HG02981 (cell line): ENCODE data around the gene BCAP31.

Experiments used
- ATAC-seq: cut with Tn5 transposase; IDR thresholded peaks from one replicate; pipeline ENCODE4 v1.9.1; 2021; ENCODE audit warnings: mild to moderate bottlenecking, moderate library complexity; ENCODE audit not compliant: unreplicated experiment

Gene BCAP31

GRCh38 chrX:153724252-153725038 is at the start of gene BCAP31, which contains the start of gene ABCD1:
TSS of gene BCAP31 (minus strand) at chrX:153724387. CDS start at chrX:153723244, 1,143 bp downstream.
TSS of gene ABCD1 (plus strand) at chrX:153724856. CDS start at chrX:153725267, 411 bp downstream.
- peak; percentile 49 for ATAC-seq

DNA sequence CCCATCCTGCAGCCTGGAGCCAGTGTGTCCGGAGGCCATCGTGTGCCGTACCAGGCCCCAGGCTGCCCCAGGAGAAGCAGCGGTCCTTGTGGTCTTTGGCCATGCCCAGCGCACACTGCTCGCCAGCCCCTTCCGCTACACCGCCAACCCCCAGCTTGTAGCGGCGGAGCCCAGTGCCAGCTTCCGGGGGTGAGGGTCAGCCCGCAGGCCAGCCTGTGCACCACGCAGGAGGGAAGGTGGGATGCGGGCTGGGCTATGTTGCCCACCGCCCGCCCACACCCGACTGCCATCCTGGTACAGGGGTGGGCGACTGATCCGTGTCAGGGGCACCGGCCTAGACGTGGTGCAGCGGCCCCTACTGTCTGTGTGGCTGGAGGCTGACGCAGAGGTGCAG is 49.0 kb upstream of the BCAP31 start:
- ATAC-seq = no peak

- ATAC-seq = no peak
These were observed 48.4 kb upstream of the BCAP31 start for GRCh38 chrX:153772316-153773217.

DNA sequence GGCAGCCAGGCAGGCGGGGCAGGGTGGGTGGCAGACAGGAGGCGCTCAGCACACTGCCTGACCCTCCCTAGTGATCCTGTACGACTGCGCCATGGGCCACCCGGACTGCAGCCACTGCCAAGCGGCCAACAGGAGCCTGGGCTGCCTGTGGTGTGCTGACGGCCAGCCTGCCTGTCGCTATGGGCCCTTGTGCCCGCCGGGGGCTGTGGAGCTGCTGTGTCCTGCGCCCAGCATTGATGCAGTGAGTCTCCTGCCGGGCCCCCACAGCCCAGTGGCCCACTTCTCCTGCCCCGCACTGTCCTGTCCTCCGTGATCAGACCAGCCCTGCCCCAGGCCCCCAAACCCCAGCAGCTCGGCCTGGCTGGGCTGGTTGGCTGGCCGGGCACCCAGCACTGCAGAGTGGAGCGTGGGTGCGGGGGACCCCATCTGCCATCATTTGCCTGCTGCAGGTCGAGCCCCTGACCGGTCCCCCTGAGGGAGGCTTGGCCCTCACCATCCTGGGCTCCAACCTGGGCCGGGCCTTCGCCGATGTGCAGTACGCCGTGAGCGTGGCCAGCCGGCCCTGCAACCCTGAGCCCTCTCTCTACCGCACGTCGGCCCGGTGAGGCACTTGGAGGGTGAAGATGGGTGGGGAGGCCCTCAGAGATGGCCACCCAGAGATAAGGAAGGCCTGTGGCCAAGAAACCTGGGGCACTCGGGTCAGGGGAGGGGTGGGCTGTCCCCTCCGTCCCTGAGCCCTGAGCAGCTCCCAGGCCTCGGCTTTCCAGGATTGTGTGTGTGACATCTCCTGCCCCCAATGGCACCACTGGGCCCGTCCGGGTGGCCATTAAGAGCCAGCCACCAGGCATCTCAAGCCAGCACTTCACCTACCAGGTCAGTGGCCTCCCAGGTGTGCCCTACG is 47.5 kb upstream of the BCAP31 start:
- no peak for ATAC-seq

GRCh38 chrX:153770601-153771414 is 46.6 kb upstream of the BCAP31 start:
- ATAC-seq = no peak

DNA sequence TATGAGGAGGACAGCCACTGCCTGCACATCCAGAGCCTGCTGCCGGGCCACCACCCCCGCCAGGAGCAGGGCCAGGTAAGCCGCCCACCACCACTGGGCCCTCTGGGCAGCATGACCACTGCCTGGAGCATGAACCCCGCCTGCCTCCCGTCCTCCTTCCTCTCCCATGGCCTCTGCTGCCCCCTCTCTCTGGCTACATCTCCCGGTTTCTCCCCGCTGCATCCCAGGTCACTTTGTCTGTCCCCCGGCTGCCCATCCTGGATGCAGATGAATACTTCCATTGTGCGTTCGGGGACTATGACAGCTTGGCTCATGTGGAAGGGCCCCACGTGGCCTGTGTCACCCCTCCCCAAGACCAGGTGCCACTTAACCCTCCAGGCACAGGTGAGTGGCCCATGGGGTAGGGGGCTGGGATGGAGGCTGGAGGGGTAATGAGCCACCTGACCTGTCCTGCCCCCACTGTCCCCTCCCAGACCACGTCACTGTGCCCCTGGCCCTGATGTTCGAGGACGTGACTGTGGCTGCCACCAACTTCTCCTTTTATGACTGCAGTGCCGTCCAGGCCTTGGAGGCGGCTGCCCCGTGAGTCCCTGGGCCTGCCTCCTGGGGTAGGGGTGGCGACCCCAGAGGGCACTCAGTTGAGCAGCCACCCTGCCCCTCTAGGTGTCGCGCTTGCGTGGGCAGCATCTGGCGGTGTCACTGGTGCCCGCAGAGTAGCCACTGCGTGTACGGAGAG is 45.8 kb upstream of the BCAP31 start:
- no peak for ATAC-seq

GRCh38 chrX:153769158-153769864 is 45.1 kb upstream of the BCAP31 start:
- no peak for ATAC-seq

DNA sequence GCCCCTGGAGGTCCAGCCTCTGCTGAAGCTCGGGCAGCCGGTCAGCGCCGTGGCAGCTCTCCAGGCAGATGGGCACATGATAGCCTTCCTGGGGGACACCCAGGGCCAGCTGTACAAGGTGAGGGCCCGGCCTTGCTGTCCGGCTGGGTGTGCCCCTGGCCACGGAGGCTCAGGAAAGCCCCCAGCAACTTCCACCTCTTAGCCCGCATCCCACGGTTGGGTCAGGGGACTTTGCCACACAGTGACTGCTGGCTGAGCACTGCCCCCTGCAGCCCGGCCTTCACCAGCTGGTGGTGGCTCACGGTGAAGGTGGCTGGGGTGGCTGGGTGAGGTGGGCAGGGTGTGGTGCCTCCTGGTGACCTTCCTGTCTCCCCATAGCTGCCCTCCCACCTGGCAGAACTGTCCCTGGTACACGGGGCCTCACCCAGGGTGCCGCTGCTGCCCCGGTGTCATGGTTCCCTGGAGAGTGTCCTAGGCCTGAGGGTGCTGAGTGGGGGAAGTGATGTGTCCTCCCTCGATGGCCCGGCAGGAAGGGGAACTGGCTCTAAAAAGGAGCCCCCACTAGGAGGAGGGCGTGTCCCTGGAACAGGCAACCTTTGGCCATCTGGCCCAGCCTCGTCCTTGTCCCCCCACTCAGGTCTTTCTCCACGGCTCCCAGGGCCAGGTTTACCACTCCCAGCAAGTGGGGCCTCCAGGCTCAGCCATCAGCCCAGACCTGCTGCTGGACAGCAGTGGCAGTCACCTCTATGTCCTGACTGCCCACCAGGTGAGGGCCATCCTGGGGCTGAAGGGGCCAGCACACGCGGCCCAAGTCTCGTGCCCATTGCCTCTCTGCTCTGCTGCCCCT is 44.3 kb upstream of the BCAP31 start:
- ATAC-seq = no peak

- no peak for ATAC-seq
These were observed 43.5 kb upstream of the BCAP31 start for GRCh38 chrX:153767674-153768055.

DNA sequence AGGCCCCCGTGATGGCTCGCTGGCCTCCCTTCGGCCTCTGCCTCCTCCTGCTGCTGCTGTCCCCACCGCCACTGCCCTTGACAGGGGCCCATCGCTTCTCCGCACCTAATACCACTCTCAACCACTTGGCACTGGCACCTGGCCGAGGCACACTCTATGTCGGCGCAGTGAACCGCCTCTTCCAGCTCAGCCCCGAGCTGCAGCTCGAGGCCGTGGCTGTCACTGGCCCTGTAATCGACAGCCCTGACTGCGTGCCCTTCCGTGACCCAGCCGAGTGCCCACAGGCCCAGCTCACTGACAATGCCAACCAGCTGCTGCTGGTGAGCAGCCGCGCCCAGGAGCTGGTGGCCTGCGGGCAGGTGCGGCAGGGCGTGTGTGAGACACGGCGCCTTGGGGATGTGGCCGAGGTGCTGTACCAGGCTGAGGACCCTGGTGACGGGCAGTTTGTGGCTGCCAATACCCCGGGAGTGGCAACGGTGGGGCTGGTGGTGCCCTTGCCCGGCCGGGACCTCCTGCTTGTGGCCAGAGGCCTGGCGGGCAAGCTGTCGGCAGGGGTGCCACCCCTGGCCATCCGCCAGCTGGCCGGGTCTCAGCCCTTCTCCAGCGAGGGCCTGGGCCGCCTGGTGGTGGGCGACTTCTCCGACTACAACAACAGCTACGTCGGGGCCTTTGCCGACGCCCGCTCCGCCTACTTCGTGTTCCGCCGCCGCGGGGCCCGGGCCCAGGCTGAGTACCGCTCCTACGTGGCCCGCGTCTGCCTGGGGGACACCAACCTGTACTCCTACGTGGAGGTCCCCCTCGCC is 42.9 kb upstream of the BCAP31 start:
- no peak for ATAC-seq

- ATAC-seq = no peak
These were observed 42.1 kb upstream of the BCAP31 start for GRCh38 chrX:153766098-153766817.

DNA sequence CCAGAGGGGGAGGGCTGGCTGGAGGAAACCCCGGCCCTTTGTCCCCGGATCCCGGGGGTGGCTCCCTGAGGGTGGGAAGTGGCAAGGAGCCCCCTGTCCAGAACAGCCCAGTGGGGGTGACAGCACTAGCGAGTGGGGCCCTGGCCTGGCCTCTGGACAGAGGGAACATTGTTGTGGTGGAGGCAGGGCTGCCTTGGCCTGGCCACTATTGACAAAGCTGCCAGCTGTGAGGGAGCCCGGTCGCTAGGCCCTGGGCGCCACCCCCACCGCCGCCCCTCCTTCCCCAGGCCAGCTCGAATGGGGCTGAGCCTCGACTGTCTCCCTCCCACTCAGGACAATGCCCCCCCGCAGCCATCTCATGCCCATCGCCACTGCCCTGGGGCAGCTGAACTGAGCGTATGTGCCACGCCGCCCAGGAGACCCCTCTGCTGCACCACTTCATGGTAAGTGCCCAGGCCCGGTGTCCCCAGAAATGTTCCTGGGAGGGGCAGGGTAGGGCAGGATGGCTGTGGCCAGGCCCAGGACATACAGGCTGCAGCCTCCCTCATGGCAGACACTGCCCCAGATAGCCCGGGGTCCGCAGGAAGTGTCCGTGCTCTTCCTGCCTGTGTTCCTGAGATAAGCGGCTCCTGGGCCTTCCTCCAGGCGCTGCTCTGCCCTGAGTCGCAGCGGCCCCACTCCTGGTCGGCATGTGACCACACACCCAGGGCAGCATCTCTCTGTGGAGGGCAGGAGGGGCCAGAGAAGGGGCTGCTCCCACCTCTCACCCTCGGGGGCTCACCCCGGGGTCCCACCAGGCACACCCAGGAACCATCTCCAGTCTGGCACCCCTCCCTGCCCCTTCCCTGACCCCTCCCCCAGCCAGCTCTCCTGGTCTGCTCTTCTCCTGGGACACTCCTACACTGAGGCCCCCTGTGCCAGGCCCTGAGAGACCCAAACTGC is 41.2 kb upstream of the BCAP31 start:
- no peak for ATAC-seq

DNA sequence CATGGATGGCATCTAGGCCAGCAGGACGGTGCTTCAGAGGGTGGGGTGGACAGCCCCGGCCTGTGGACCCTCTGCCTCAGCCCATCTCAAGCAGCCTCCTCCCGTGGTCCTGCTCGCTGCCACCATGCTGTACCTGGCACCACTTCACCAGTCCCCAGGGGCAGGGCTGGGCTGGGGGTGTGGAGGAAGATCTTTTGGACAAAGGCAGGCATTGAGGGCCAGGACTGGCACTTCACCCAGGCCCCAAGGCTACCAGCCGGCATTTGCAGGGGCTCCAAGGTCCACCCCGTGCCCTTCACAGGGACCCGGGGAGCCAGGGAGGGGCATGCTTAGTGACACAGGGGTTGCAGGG is 40.6 kb upstream of the BCAP31 start:
- no peak for ATAC-seq

GRCh38 chrX:153763989-153764755 is 40.0 kb upstream of the BCAP31 start, which contains the start of gene PLXNB3:
TSS of gene PLXNB3 (plus strand) at chrX:153764249. CDS start at chrX:153765536, 1,287 bp downstream.
- ATAC-seq = no peak
